Measurements from ENCODE around the gene THAP4.
"Not testable (repeated sequence)": the region's sequence is repeated elsewhere in the genome, so short reads cannot be mapped to it uniquely, and the experiment has no call there.

The THAP4 gene

DNA sequence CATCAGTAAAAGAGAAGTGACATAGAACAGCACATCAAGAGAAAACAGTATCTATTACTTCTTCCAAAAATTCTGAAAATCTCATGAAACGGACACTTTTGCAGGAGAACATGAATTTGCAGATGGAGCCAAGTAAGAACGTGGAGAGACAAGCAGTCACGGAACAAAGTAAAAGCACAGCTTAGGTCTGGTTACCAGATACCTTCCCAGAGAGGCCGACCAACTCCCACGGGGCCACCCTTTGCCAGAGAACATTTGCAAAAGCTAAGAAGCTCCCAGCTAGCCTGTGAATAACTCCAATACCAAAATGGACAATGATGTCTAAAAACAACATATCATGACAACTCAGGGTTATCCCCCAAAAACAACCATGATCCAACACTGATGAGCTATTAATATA, 38.9 kb downstream of the THAP4 start:
- H3K36me3 ChIP-seq, result peaks cover 38 to 88% (median 54%) of the 10 kb centered on the region in 3 donors

DNA sequence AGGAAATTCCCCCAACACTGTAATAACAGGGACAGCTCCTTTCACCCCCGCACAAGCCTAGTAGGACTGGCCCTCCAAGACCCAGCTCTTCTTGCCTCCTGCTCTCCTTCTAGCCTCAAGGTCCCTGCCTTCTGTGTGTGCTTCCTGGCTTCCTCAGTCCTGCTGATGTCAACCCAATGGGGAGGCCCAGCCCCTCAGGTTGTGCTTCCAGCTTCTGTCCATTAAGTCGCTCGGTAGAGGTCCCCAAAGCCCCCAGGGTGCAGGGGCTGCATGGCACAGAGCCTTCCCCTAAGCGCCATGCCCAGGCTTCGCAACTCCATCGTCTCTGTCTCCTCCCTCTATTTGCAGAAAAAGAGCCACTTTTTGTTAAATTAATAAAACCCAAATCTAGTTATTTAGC, 39.4 kb downstream of the THAP4 start:
- no peaks in the 10 kb centered on the region for H3K27me3 ChIP-seq
- H3K36me3 ChIP-seq, result peaks cover 36 to 88% (median 54%) of the 10 kb centered on the region in 3 donors
- no peaks in the 10 kb centered on the region for H3K9me3 ChIP-seq
- no peak overlapping the region for H3K4me3 ChIP-seq
- H3K4me1 ChIP-seq, result no peaks in the 10 kb centered on the region
- intact Hi-C loops (cut with DNase I; ENCODE audit: low total_unique reads), result no loop called here
- DNase-seq, result peak in 1 of 2 donors; percentile 34
- no peak overlapping the region for H3K27ac ChIP-seq
- TF ChIP-seq, protein P1, sequence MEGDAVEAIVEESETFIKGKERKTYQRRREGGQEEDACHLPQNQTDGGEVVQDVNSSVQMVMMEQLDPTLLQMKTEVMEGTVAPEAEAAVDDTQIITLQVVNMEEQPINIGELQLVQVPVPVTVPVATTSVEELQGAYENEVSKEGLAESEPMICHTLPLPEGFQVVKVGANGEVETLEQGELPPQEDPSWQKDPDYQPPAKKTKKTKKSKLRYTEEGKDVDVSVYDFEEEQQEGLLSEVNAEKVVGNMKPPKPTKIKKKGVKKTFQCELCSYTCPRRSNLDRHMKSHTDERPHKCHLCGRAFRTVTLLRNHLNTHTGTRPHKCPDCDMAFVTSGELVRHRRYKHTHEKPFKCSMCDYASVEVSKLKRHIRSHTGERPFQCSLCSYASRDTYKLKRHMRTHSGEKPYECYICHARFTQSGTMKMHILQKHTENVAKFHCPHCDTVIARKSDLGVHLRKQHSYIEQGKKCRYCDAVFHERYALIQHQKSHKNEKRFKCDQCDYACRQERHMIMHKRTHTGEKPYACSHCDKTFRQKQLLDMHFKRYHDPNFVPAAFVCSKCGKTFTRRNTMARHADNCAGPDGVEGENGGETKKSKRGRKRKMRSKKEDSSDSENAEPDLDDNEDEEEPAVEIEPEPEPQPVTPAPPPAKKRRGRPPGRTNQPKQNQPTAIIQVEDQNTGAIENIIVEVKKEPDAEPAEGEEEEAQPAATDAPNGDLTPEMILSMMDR (IDR thresholded peaks at IDR 0.05), result no peak

More for the DNA sequence above, 38.9 kb downstream of the THAP4 start:
- intact Hi-C loops (cut with DNase I; ENCODE audit: low total_unique reads), result no loop called here
- no peaks in the 10 kb centered on the region for H3K27me3 ChIP-seq
- H3K4me3 ChIP-seq, result no peak overlapping the region
- no peak overlapping the region for H3K27ac ChIP-seq
- H3K9me3 ChIP-seq, result no peaks in the 10 kb centered on the region
- peak in 1 of 2 donors; percentile 29 for DNase-seq
- TF ChIP-seq, protein P1 (IDR thresholded peaks at IDR 0.05), result no peak
- no peaks in the 10 kb centered on the region for H3K4me1 ChIP-seq

DNA sequence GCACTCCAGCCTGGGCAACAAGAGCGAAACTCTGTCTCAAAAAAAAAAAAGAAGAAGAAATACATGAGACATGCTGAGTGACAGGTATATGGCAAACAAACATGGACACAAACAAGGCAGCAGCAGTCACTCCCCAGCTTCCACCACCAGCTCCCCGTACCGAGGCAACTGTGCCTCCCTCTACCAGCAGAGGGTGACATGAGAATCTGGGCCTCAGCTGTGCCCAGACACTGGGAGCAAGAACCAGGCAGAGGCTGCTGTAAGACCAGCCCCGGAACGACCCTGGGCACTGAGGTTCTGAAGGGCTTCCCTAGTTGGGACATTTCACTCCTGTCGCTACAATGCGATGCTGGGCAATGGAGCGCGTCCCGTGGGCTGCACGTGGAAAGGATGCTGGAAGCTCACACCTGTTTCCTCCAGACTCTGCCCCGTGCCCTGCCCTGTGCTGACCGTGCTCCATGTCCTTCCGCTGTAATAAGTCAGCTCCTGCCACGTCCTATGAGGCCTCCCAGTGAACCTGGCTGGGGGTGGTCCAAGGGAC, 41.3 kb downstream of the THAP4 start:
- Histone ChIP-seq H3K36me3 (peaks cover 34 to 78% (median 46%) of the 10 kb centered on the region in 3 donors), H3K27me3 (no peaks in the 10 kb centered on the region), H3K4me3 (no peak overlapping the region), H3K4me1 (no peaks in the 10 kb centered on the region), H3K27ac (no peak overlapping the region), H3K9me3 (no peaks in the 10 kb centered on the region)
- DNase-seq, result peak in 1 of 2 donors; percentile 31
- TF ChIP-seq, protein P1 (IDR thresholded peaks at IDR 0.05), result no peak
- intact Hi-C loops (cut with DNase I; ENCODE audit: low total_unique reads), result no loop called here

DNA sequence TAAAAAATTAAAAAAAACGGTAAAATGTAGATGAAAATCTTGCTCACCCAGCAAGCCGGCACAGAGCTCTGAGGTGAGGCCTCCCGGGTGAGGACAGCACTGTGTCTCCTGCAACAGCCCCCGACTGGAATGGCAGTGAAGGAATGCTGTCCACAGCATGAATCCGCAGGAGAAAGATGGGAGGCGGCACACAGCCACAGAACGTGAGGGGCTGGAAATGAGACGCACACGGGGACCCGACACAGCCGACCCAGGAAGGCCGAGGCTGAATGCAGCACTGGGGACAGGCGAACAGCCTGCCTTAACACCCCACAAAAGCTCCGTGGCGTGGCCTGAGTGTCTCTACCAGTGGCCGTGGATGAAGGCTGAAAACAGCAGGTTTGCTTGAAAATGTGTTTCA, 43.7 kb downstream of the THAP4 start:
- intact Hi-C loops (cut with DNase I; ENCODE audit: low total_unique reads), result no loop called here
- Histone ChIP-seq H3K9me3 (peaks cover 0 to 5% (median 2%) of the 10 kb centered on the region in 3 donors), H3K4me3 (no peak overlapping the region), H3K36me3 (peaks cover 23 to 68% (median 38%) of the 10 kb centered on the region in 3 donors), H3K4me1 (no peaks in the 10 kb centered on the region), H3K27me3 (no peaks in the 10 kb centered on the region), H3K27ac (no peak overlapping the region)
- DNase-seq, result no peak
- TF ChIP-seq, protein P1 (IDR thresholded peaks at IDR 0.05), result no peak

DNA sequence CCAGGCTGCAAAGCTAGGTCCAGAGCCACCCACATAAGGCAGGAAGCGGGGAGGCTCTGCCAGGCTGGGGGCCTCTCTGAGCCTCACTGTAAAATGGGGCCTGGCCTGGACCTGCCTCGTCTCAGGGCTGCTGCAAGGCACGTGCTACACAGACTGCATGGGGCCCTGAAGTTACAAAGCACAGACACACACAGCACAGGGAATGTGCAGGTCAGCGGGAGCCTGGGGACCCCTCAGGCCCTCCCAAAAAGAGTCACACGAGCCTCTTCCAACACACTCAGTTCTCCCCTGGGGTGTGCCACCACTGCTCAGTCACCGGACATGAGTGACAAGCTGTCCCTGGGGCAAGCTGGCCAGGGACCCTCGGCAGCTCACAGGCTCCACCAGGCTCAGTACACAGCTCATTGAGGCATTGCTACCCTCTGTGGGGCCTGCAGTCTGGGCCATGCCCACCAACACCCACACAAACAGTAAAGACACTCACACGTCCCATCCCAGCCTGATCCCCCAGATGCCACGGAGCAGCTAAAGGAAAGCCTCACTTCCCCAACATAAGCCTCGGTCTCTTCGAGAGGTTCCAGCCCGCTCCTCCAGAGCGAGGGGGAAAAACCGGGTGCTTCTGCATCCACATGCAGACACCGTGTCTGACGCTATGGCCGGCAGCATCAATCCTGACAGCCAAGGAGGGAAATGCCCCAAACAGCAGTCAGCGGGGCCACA, 44.7 kb downstream of the THAP4 start:
- DNase-seq, result no peak
- H3K27ac ChIP-seq, result no peak overlapping the region
- TF ChIP-seq, protein P1 (IDR thresholded peaks at IDR 0.05), result no peak
- H3K4me3 ChIP-seq, result no peak overlapping the region
- H3K27me3 ChIP-seq, result no peaks in the 10 kb centered on the region
- peaks cover 5 to 11% (median 9%) of the 10 kb centered on the region in 3 donors for H3K9me3 ChIP-seq
- peaks cover 33 to 72% (median 41%) of the 10 kb centered on the region in 3 donors for H3K36me3 ChIP-seq
- intact Hi-C loops (cut with DNase I; ENCODE audit: low total_unique reads), result no loop called here
- no peaks in the 10 kb centered on the region for H3K4me1 ChIP-seq

DNA sequence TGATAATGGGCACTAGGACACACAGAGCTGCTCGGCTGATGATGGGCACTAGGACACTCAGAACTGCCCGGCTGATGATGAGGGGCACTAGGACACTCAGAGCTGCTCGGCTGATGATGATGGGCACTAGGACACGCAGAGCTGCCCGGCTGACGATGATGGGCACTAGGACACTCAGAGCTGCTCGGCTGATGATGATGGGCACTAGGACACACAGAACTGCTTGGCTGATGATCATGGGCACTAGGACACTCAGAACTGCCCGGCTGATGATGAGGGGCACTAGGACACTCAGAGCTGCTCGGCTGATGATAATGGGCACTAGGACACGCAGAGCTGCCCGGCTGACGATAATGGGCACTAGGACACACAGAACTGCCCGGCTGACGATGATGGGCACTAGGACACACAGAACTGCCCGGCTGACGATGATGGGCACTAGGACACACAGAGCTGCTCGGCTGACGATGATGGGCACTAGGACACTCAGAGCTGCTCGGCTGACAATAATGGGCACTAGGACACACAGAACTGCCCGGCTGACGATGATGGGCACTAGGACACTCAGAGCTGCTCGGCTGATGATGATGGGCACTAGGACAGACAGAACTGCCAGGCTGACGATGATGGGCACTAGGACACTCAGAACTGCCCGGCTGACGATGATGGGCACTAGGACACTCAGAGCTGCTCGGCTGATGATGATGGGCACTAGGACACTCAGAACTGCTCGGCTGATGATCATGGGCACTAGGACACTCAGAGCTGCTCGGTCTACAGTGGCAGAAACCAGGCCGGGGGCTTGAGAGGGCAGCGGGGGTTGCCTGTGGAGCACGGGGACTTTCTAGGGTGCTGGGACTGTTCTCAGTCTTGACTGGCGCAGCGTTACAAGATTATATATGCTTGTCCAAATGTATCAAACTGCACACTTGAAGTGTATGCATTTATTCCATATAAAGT, 46.2 kb downstream of the THAP4 start:
- H3K4me1 ChIP-seq; intact Hi-C loops (cut with DNase I; ENCODE audit: low total_unique reads); DNase-seq; H3K27me3 ChIP-seq; H3K4me3 ChIP-seq; H3K27ac ChIP-seq: not testable (repeated sequence)
- peaks cover 9 to 26% (median 17%) of the 10 kb centered on the region in 3 donors for H3K9me3 ChIP-seq
- peaks cover 39 to 71% (median 53%) of the 10 kb centered on the region in 3 donors for H3K36me3 ChIP-seq

DNA sequence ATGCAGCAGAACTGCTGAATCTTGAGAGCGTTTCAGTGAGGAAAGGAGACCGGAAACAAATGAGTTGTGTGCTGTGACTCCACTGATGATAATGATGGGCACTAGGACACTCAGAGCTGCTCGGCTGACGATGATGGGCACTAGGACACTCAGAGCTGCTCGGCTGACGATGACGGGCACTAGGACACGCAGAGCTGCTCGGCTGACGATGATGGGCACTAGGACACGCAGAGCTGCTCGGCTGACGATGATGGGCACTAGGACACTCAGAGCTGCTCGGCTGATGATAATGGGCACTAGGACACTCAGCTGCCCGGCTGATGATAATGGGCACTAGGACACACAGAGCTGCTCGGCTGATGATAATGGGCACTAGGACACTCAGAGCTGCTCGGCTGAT, 47.1 kb downstream of the THAP4 start:
- intact Hi-C loops (cut with DNase I; ENCODE audit: low total_unique reads); H3K4me1 ChIP-seq; DNase-seq; H3K4me3 ChIP-seq; H3K27me3 ChIP-seq; H3K27ac ChIP-seq: not testable (repeated sequence)
- Histone ChIP-seq H3K9me3 (peaks cover 9 to 26% (median 17%) of the 10 kb centered on the region in 3 donors), H3K36me3 (peaks cover 48 to 71% (median 52%) of the 10 kb centered on the region in 3 donors)
